Skeletal muscle satellite cell (primary cell): Measurements from ENCODE around the gene TPD52L1.
"Not testable (repeated sequence)": the region's sequence is repeated elsewhere in the genome, so short reads cannot be mapped to it uniquely, and the experiment has no call there.

Experiments
- H3K27me3 ChIP-seq: 2 replicates; pipeline ENCODE4 v1.7.0; 2013; ENCODE audit warnings: low read length; ENCODE audit not compliant: control insufficient read depth, insufficient read depth
- H3K36me3 ChIP-seq: 2 replicates; pipeline ENCODE4 v1.7.0; 2013; ENCODE audit warnings: mild to moderate bottlenecking, control low read depth, low read length; ENCODE audit not compliant: insufficient read depth
- H3K4me1 ChIP-seq: 2 replicates; pipeline ENCODE4 v1.7.0; 2013; ENCODE audit warnings: low read length; ENCODE audit not compliant: control insufficient read depth, insufficient read depth
- H3K4me2 ChIP-seq: 2 replicates; pipeline ENCODE4 v1.7.0; 2013; ENCODE audit warnings: mild to moderate bottlenecking, low read length
- H3K4me3 ChIP-seq: 2 replicates; pipeline ENCODE4 v1.7.0; 2013; ENCODE audit warnings: low read length
- H3K9ac ChIP-seq: 2 replicates; pipeline ENCODE4 v1.7.0; 2013; ENCODE audit warnings: mild to moderate bottlenecking, low read depth, low read length, moderate library complexity
- H3K9me3 ChIP-seq: replicated peaks from 2 replicates; pipeline ENCODE4 v1.7.0; 2013; ENCODE audit warnings: mild to moderate bottlenecking, control low read depth, low read length

Gene TPD52L1

GRCh38 chr6:125120054-125120590, 33.5 kb upstream of the TPD52L1 start:
- H3K4me1 ChIP-seq: no peaks in the 10 kb centered on the region
- no peak overlapping the region for H3K4me3 ChIP-seq
- no peaks in the 10 kb centered on the region for H3K27me3 ChIP-seq
- no peaks in the 10 kb centered on the region for H3K9me3 ChIP-seq
- H3K9ac ChIP-seq: no peak overlapping the region
- no peak overlapping the region for H3K4me2 ChIP-seq
- no peaks in the 10 kb centered on the region for H3K36me3 ChIP-seq

- no peak overlapping the region for H3K4me2 ChIP-seq
- no peaks in the 10 kb centered on the region for H3K27me3 ChIP-seq
- H3K36me3 ChIP-seq: no peaks in the 10 kb centered on the region
- H3K9ac ChIP-seq: no peak overlapping the region
- H3K9me3 ChIP-seq: no peaks in the 10 kb centered on the region
- no peaks in the 10 kb centered on the region for H3K4me1 ChIP-seq
- no peak overlapping the region for H3K4me3 ChIP-seq
Observed at GRCh38 chr6:125121894-125122293, 31.7 kb upstream of the TPD52L1 start.

- no peaks in the 10 kb centered on the region for H3K27me3 ChIP-seq
- H3K9me3 ChIP-seq: no peaks in the 10 kb centered on the region
- H3K4me2 ChIP-seq: no peak overlapping the region
- H3K9ac ChIP-seq: no peak overlapping the region
- no peaks in the 10 kb centered on the region for H3K4me1 ChIP-seq
- H3K4me3 ChIP-seq: no peak overlapping the region
- no peaks in the 10 kb centered on the region for H3K36me3 ChIP-seq
Observed at GRCh38 chr6:125123051-125123450, 30.5 kb upstream of the TPD52L1 start.

- Histone ChIP-seq H3K4me3 (no peak overlapping the region), H3K9me3 (no peaks in the 10 kb centered on the region), H3K36me3 (no peaks in the 10 kb centered on the region), H3K9ac (no peak overlapping the region), H3K4me2 (no peak overlapping the region), H3K27me3 (no peaks in the 10 kb centered on the region), H3K4me1 (no peaks in the 10 kb centered on the region)
Observed at GRCh38 chr6:125123468-125124048, 30.0 kb upstream of the TPD52L1 start.

- Histone ChIP-seq H3K27me3 (no peaks in the 10 kb centered on the region), H3K9ac (no peak overlapping the region), H3K9me3 (no peaks in the 10 kb centered on the region), H3K36me3 (no peaks in the 10 kb centered on the region), H3K4me1 (no peaks in the 10 kb centered on the region), H3K4me3 (no peak overlapping the region), H3K4me2 (no peak overlapping the region)
Observed at GRCh38 chr6:125124049-125124669, 29.4 kb upstream of the TPD52L1 start.

GRCh38 chr6:125125856-125126255, 27.7 kb upstream of the TPD52L1 start:
- H3K9ac ChIP-seq, H3K4me2 ChIP-seq, H3K4me1 ChIP-seq, H3K36me3 ChIP-seq, H3K27me3 ChIP-seq, H3K9me3 ChIP-seq, H3K4me3 ChIP-seq: not testable (repeated sequence)

- H3K4me1 ChIP-seq: no peaks in the 10 kb centered on the region
- no peaks in the 10 kb centered on the region for H3K9me3 ChIP-seq
- no peaks in the 10 kb centered on the region for H3K27me3 ChIP-seq
- H3K36me3 ChIP-seq: no peaks in the 10 kb centered on the region
- no peak overlapping the region for H3K4me2 ChIP-seq
- no peak overlapping the region for H3K9ac ChIP-seq
- H3K4me3 ChIP-seq: no peak overlapping the region
Observed at GRCh38 chr6:125129354-125129753, 24.2 kb upstream of the TPD52L1 start.

- Histone ChIP-seq H3K4me1 (no peaks in the 10 kb centered on the region), H3K4me3 (no peak overlapping the region), H3K36me3 (no peaks in the 10 kb centered on the region), H3K9me3 (no peaks in the 10 kb centered on the region), H3K4me2 (no peak overlapping the region), H3K9ac (no peak overlapping the region), H3K27me3 (no peaks in the 10 kb centered on the region)
Observed at GRCh38 chr6:125132058-125132457, 21.5 kb upstream of the TPD52L1 start.

- Histone ChIP-seq H3K9me3 (no peaks in the 10 kb centered on the region), H3K36me3 (no peaks in the 10 kb centered on the region), H3K9ac (no peak overlapping the region), H3K4me2 (no peak overlapping the region), H3K4me1 (peaks cover 5% of the 10 kb centered on the region), H3K4me3 (no peak overlapping the region), H3K27me3 (no peaks in the 10 kb centered on the region)
Observed at GRCh38 chr6:125136378-125136777, 17.2 kb upstream of the TPD52L1 start.

GRCh38 chr6:125138083-125138482, 15.5 kb upstream of the TPD52L1 start:
- no peaks in the 10 kb centered on the region for H3K9me3 ChIP-seq
- H3K27me3 ChIP-seq: no peaks in the 10 kb centered on the region
- no peak overlapping the region for H3K4me3 ChIP-seq
- H3K4me2 ChIP-seq: no peak overlapping the region
- peaks cover 14% of the 10 kb centered on the region for H3K4me1 ChIP-seq
- no peak overlapping the region for H3K9ac ChIP-seq
- no peaks in the 10 kb centered on the region for H3K36me3 ChIP-seq

GRCh38 chr6:125140808-125141207, 12.8 kb upstream of the TPD52L1 start:
- Histone ChIP-seq H3K4me2 (no peak overlapping the region), H3K27me3 (no peaks in the 10 kb centered on the region), H3K36me3 (no peaks in the 10 kb centered on the region), H3K4me3 (no peak overlapping the region), H3K4me1 (peaks cover 16% of the 10 kb centered on the region), H3K9ac (no peak overlapping the region), H3K9me3 (no peaks in the 10 kb centered on the region)

GRCh38 chr6:125142618-125143017, 11.0 kb upstream of the TPD52L1 start:
- Histone ChIP-seq H3K27me3 (no peaks in the 10 kb centered on the region), H3K36me3 (no peaks in the 10 kb centered on the region), H3K9ac (no peak overlapping the region), H3K4me3 (no peak overlapping the region), H3K4me2 (peak overlapping the region; percentile 3), H3K4me1 (peaks cover 16% of the 10 kb centered on the region), H3K9me3 (no peaks in the 10 kb centered on the region)
